Measurements from ENCODE around the gene ZNF625.

- TF ChIP-seq POLR2AphosphoS5 (IDR thresholded peaks at IDR 0.05) (no peak), CTCF (IDR thresholded peaks at IDR 0.05) (no peak), POLR2A (IDR thresholded peaks at IDR 0.05; ENCODE audit: low read depth) (no peak), EP300 (IDR thresholded peaks at IDR 0.05) (no peak)
Observed at GRCh38 chr19:12111943-12112637, 44.4 kb downstream of the ZNF625 start.
